Measurements from ENCODE around the gene TLR3. TPM values are rescaled to one million over a fixed set of nuclear protein-coding genes. Genes with fewer than 3 reads are reported as not detected.

Gene TLR3
- total and polyA plus RNA-seq, 2 donors (not counting 3 experiments of a cell fraction or from before 2014, with no cell fraction given): 1.6 to 5.2 TPM

DNA sequence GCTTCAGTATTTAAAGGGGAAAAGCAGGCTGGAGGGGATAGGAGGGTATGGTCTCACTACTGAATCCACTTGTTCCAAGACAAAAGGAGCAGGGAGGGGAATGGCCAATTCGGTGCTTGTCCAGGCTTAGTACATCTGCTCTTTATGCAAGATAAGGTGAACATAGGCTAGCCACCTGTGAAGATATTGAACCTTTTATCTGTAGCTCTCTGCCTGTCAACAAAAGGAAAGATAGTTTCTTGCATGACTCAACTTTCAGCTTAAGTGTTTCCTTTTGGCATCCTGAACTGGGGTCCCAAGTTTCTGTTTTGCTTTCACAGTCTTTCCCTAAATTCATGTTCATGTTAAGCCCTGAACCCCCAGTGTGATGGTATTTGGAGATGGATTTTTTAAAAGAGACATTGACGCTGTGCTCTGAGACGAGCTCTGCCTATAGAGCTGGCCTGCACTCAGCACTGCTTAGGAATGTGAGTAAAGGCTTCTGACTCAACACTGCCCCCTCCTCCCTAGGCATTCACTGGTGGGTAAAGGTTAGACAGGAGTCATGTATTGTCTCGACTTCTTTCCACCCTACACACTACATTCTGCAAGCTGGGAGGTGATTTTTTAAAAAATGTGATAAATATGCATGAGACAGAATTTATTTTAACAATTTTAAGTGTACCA is 63.8 kb downstream of the TLR3 start:
- Histone ChIP-seq H4K20me1 (replicated peaks; ENCODE audit: control insufficient read depth, extremely low read depth, insufficient read depth, low read length) (no peaks in the 10 kb centered on the region), H3K9me1 (replicated peaks; ENCODE audit: control insufficient read depth, extremely low read depth, insufficient read depth, low read length) (no peaks in the 10 kb centered on the region), H3K9ac (replicated peaks; ENCODE audit: extremely low read depth, insufficient read depth, low read length) (no peak overlapping the region), H3K4me3 (replicated peaks in 1 of 3; ENCODE audit: insufficient read depth in 1 of 3, low read depth in 1 of 3, low read length in 3 of 3) (no peak overlapping the region), H3K36me3 (ENCODE audit: control insufficient read depth in 2 of 2, extremely low read depth in 1 of 2, insufficient read depth in 2 of 2, low read length in 2 of 2) (no peaks in the 10 kb centered on the region), H3K4me1 (ENCODE audit: control insufficient read depth, extremely low read depth, insufficient read depth, low read length) (no peaks in the 10 kb centered on the region), H3K4me2 (ENCODE audit: insufficient read depth, low read length) (no peak overlapping the region), H3K27me3 (ENCODE audit: control insufficient read depth in 2 of 2, insufficient read depth in 2 of 2, low read length in 2 of 2) (peaks cover 2% of the 10 kb centered on the region in 2 experiments), H3K27ac (ENCODE audit: insufficient read depth, low read depth, low read length) (no peak overlapping the region), H3K9me3 (replicated peaks; ENCODE audit: control insufficient read depth, insufficient read depth, low read length) (no peaks in the 10 kb centered on the region), H2AFZ (ENCODE audit: low read depth, low read length) (no peak overlapping the region), H3K79me2 (ENCODE audit: control insufficient read depth, insufficient read depth, low read length) (no peaks in the 10 kb centered on the region)
- intact Hi-C loops (cut with micrococcal nuclease) (no loop called here), dilution Hi-C loops (cut with MboI; ENCODE audit: extremely low pct_ligation_motif_present, low sequenced_read_pairs) (no loop called here)
- no TSS peak for BruUV-seq (replicated peaks)
- DNase-seq (ENCODE audit: low read depth, low spot score) (peak; percentile 36), FAIRE-seq (peak; percentile 52)
- TF ChIP-seq, protein P1, sequence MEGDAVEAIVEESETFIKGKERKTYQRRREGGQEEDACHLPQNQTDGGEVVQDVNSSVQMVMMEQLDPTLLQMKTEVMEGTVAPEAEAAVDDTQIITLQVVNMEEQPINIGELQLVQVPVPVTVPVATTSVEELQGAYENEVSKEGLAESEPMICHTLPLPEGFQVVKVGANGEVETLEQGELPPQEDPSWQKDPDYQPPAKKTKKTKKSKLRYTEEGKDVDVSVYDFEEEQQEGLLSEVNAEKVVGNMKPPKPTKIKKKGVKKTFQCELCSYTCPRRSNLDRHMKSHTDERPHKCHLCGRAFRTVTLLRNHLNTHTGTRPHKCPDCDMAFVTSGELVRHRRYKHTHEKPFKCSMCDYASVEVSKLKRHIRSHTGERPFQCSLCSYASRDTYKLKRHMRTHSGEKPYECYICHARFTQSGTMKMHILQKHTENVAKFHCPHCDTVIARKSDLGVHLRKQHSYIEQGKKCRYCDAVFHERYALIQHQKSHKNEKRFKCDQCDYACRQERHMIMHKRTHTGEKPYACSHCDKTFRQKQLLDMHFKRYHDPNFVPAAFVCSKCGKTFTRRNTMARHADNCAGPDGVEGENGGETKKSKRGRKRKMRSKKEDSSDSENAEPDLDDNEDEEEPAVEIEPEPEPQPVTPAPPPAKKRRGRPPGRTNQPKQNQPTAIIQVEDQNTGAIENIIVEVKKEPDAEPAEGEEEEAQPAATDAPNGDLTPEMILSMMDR (IDR thresholded peaks at IDR 0.05; ENCODE audit: extremely low read depth in 1 of 2, insufficient read depth in 1 of 2, low read depth in 1 of 2, low read length in 2 of 2): peak in 1 of 2 donors; percentile 25
- TF ChIP-seq POLR2AphosphoS5 (IDR thresholded peaks at IDR 0.05; ENCODE audit: insufficient read depth, low read depth, low read length) (no peak), GATA2 (IDR thresholded peaks at IDR 0.05; ENCODE audit: insufficient read depth, insufficient read length, low read depth, low read length) (no peak)
- ChIA-PET POLR2A (no interaction called here), CTCF (interaction anchor here (1.5 kb wide), 1 partner anchor 64 kb away, joined by 6 read pairs; the partner anchor contains the start of gene TLR3)

DNA sequence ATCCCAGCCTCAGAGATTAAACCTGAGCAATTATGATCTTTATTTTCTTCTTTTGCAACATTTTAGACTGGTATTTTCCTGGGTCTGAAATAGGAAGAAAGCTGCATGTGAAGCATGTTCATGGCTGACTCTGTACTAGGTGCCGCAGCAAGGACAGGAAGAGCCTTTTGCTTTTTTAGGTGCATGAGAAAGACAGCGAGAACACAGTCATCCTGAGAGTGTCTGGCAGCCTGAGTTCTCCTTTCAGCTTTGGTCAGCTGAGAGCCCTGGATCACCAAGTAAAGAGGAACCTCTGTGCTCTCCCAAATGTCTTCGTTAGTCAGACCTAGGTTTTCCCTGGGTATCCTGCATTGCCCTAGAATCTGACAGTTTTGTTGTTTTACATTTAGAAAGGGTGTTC is 65.3 kb downstream of the TLR3 start:
- H3K4me2 ChIP-seq (ENCODE audit: insufficient read depth, low read length): no peak overlapping the region
- no peak overlapping the region for H2AFZ ChIP-seq (ENCODE audit: low read depth, low read length)
- dilution Hi-C loops (cut with MboI; ENCODE audit: extremely low pct_ligation_motif_present, low sequenced_read_pairs) (no loop called here), intact Hi-C loops (cut with micrococcal nuclease) (no loop called here)
- H3K27ac ChIP-seq (ENCODE audit: insufficient read depth, low read depth, low read length): no peak overlapping the region
- peaks cover 2 to 4% of the 10 kb centered on the region in 2 experiments for H3K27me3 ChIP-seq (ENCODE audit: control insufficient read depth in 2 of 2, insufficient read depth in 2 of 2, low read length in 2 of 2)
- ChIA-PET POLR2A (no interaction called here), CTCF (interaction anchor here (1.0 kb wide), 1 partner anchor 66 kb away, joined by 3 read pairs; no protein-coding TSS in a partner anchor)
- BruUV-seq (replicated peaks): no TSS peak
- TF ChIP-seq GATA2 (IDR thresholded peaks at IDR 0.05; ENCODE audit: insufficient read depth, insufficient read length, low read depth, low read length) (no peak), POLR2AphosphoS5 (IDR thresholded peaks at IDR 0.05; ENCODE audit: insufficient read depth, low read depth, low read length) (no peak), POLR2A (IDR thresholded peaks at IDR 0.05; ENCODE audit: low read depth, low read length) (no peak), JUN (IDR thresholded peaks at IDR 0.05; ENCODE audit: borderline replicate concordance, insufficient read depth, insufficient read length, low read depth) (no peak), EZH2 (IDR thresholded peaks at IDR 0.05; ENCODE audit: borderline replicate concordance, low read depth, low read length, severe bottlenecking) (no peak), MYC (IDR thresholded peaks at IDR 0.05; ENCODE audit: low read depth, low read length) (no peak), FOS (IDR thresholded peaks at IDR 0.05; ENCODE audit: borderline replicate concordance, insufficient read depth, low read length) (no peak)
- TF ChIP-seq, protein P2, sequence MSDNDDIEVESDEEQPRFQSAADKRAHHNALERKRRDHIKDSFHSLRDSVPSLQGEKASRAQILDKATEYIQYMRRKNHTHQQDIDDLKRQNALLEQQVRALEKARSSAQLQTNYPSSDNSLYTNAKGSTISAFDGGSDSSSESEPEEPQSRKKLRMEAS (IDR thresholded peaks at IDR 0.05; ENCODE audit: insufficient read depth, insufficient read length): no peak
- TF ChIP-seq, protein P1 (IDR thresholded peaks at IDR 0.05; ENCODE audit: extremely low read depth in 1 of 2, insufficient read depth in 1 of 2, low read depth in 1 of 2, low read length in 2 of 2): no peak
- no peak overlapping the region for H3K4me3 ChIP-seq (replicated peaks in 1 of 3; ENCODE audit: insufficient read depth in 1 of 3, low read depth in 1 of 3, low read length in 3 of 3)
- DNase-seq (ENCODE audit: low read depth, low spot score): no peak
- no peaks in the 10 kb centered on the region for H3K36me3 ChIP-seq (ENCODE audit: control insufficient read depth in 2 of 2, extremely low read depth in 1 of 2, insufficient read depth in 2 of 2, low read length in 2 of 2)
- no peaks in the 10 kb centered on the region for H3K79me2 ChIP-seq (ENCODE audit: control insufficient read depth, insufficient read depth, low read length)
- H3K4me1 ChIP-seq (ENCODE audit: control insufficient read depth, extremely low read depth, insufficient read depth, low read length): no peaks in the 10 kb centered on the region
- no peak for FAIRE-seq
- no peaks in the 10 kb centered on the region for H3K9me3 ChIP-seq (replicated peaks; ENCODE audit: control insufficient read depth, insufficient read depth, low read length)
- no peak overlapping the region for H3K9ac ChIP-seq (replicated peaks; ENCODE audit: extremely low read depth, insufficient read depth, low read length)
- H3K9me1 ChIP-seq (replicated peaks; ENCODE audit: control insufficient read depth, extremely low read depth, insufficient read depth, low read length): no peaks in the 10 kb centered on the region
- no peaks in the 10 kb centered on the region for H4K20me1 ChIP-seq (replicated peaks; ENCODE audit: control insufficient read depth, extremely low read depth, insufficient read depth, low read length)
